HG02623 (cell line): Measurements from ENCODE around the gene ALDH3B2.
A peak's percentile ranks its signal among the peaks of the same experiment; 100 is the strongest.

Experiments
- ATAC-seq: cut with Tn5 transposase; IDR thresholded peaks from one replicate; pipeline ENCODE4 v1.9.1; 2021; ENCODE audit warnings: moderate library complexity; ENCODE audit not compliant: unreplicated experiment

The ALDH3B2 gene

DNA sequence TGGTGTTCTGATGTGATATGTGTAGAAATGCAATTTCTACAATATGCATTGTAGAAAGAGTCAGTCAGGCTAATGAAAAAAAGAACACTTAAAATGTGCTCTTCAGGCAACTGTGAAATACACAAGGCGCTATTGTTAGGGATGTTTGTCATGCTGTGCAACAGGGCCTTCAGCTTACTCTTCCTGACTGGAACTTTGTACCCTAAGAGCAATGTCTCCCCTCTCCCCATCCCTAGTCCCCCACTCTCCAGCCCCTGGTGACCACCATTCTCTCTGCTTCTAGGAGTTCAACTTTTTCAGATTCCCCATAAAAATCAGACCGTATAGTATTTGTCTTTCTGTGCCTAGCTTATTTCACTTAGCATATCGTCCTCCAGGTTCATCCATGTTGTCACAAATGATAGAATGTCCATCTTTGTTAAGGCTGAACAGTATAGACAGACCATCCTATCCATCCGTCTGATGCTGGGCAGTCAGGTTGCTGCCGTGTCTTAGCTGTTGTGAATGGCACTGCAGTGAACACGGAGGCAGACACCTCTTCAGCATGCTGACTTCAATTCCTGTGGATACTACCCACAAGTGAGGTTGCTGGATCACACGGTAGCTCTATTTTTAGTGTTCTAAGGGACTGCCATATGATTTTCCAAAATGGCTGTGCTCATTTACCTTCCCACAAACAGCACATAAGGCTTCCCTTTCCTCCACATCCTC is 57.0 kb downstream of the ALDH3B2 start:
- no peak for ATAC-seq

DNA sequence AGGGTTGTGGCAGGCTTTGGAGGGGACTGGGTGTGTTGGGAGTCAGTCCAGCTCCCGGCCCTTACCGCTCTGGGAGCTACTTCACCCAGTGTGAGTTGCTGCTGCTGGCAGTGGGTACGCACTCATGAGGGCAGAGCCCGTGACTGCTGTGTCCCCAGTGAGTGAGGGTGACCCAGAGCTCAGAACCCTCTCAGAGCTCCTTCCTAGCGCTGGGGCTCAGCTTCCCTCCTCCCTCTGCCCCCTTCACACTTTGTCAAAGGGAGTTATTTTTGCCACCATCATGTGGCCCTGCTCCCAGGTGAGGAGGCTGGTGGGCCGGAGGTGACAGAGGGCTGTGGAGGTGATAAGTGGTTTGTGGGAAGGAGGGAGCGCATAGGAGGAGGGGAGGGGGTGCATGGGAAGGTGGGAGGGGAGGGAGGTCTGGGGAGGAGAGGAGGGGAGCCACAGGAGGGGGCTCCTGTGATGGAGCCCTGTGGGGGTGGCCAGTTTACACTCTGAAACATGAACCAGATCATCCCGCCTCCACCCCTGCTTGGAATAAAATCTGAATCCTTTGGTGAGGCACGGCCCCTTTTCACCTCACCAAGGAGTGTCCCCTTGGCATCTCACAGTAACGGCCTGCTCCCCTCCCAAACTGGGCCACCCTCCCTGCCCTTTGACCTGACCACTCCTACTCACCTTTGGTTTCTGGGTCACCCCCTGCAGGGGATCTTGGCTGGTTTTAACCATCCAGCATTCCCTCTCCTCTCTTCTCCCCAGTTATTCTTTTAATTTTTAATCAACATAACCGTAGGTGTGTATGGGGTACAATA is 57.8 kb downstream of the ALDH3B2 start:
- ATAC-seq = no peak

DNA sequence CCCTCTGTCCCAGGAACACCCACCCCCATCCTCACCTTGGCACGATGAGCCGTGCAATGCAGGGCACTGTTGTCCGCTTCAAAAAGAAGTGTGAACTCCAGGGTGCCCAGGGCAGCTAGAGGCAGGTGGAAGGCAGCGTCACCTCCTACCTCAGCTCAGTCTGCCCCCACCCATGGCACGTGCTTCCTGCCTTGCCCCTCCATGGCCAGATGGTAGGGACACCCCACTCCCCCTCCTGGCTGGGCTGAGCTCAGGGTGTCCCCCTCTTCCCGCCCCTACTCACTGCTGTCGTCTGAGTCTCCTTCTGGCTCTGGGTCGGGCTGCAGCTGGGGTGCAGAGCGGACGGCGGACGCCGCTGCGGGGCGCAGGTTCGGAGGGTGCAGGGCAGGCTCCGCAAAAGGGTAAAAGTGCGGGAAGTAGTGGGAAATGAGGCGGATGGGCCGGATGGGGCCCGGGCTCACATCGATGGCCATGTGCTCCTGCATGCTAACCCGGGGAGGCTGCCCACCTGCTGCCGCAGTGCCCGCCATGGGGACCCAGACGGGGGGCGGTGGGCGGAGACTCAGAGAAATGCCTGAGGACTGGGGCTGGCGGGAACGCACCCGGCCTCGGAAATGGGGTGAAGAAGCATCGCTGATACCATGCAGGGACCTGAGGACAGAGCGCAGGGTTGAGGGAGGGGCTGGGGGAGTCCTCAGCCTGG is 58.5 kb downstream of the ALDH3B2 start:
- no peak for ATAC-seq

DNA sequence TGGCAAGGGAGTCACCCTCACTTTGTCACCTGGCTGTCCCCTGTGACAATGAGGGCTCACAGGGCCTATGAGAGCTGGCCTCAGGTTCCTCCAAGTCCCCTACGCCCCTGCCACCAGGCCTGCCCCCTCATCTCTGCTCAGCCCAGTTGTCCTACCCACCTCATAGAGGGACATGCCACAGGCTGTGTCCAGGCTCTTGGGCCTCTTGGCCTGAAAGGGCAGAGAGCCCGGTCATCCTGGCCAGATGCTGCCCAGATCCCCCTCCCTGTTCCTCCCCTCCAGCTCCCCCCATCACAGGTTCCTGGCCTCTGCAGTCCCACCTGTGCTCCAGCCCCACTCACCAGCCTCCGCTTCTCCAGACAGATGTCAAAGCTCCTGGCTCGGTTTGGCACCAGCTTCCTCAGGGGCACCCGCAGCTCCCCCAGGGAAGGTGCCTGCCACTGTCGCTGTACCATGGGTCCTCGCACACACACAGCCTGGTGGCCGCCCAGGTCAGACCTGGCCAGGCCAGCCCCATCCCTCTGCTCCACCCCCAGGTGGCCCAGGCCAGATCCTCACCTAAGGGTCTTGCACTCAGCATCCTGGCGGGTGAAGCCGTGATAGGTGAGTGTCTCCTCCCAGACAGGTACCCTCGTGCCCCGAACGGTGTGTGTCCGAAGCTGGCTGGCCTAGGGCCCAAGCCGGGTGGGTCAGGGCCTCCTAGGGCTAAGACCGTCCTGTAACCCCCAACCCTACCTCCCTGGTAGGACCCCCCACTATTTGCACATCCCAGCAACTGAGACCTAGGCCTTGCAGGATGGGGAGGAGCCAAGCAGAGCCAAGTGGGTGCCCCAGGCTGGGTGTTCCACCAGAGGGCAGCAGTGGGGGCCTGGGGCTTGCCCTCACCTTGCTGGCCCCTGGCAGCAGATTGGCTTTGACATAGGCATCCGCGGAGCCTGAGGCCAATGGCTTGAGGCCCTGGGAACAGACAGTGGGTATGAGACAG is 59.4 kb downstream of the ALDH3B2 start:
- ATAC-seq = no peak

DNA sequence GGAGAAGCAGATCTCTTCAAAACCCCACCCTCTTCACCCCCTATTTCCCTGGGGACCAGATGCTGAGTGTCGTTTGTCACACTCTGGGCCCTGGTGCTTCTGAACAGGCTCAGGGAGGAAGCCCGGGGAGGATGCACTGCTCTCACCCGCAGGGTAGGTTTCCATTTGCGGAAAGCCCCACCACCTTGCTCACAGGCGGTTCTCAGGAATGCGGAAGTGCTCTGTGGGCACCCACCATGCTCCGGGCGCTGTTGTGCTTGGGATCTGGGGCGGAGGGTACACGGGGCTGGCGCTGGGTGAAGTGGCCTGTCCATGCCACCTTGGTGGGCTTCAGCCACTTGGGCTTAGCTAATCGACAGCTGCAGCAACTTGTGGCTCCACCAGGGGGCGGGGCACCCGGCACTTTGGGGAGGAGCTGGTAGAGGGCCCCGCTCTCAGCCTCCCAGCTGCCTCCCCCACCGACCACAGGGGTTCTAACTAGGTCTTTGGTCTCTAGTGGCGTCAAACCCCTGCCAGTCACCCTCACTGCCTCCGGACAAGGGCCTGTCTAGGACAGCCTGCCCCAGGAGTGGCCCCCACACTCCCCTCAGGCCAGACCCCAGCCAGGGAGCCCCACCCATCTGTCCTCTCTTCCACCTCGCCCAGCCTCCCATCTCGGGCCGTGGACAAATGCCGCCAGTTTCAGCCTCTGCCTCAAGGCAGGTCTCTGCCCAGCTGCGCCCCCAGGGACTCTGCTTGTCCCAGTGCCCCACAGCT is 60.3 kb downstream of the ALDH3B2 start:
- ATAC-seq = peak; percentile 70

DNA sequence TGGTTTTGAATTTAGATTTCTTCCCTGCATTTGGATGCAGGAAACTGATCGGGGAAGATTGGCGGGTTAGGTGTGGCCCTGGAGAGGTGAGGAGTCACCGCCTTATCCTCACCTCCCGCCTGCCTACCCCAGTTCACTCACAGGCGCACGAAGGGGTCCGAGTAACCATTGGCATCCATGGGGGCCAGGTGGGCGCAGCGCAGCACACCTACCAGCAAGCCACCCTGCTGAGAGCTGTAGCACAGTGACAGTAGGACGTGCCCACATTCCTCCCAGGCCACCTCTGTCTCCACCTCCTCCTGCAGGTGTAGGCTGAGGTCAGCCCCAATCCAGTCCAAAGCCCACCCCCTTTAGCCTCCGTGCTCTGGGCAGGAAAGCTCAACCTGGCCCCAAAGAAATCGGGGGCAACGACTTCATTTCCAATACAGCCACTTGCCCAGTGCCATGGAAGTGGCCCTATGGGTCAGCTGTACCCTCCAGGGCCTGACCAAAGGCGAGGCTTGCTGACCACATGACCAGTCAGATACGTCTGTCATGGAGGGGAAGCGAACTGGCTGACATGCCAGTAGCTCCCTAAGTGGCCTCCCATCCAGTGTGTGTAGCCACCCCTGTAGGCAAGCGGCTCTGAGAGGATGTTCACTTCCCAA is 61.0 kb downstream of the ALDH3B2 start:
- no peak for ATAC-seq

DNA sequence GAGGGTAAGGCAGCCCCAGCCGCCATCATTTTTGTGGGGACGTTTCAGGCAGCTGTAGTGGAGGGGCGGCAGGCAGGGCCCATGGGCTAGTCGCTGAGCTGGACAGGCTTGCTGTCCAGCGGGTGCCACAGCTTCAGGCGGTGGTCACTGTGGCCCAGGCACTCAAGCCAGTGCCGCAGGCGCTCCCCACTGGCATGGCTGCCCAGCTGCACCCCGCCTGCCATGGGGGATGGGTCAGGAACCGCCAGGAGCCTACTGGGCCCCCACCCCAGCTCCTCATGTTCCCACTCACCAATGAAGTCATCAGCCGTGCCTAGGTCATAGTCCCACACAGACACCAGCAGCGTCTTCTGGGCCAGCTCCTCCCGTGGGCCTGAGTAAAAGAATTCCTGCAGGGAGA is 61.7 kb downstream of the ALDH3B2 start:
- no peak for ATAC-seq
